ENCODE results near the gene RBM41. TPM values are rescaled to one million over a fixed set of nuclear protein-coding genes. Genes with fewer than 3 reads are reported as not detected.
"Not testable (repeated sequence)": the region's sequence is repeated elsewhere in the genome, so short reads cannot be mapped to it uniquely, and the experiment has no call there.

The RBM41 gene
- total RNA-seq, 6 experiments from 2014 or later: 8.0 to 10.6 (median 9.6) TPM

GRCh38 chrX:107107459-107107858 is 11.2 kb downstream of the RBM41 start:
- intact Hi-C loops (cut with DNase I): no loop called here
- no peak overlapping the region for H3K4me3 ChIP-seq
- no peak for ATAC-seq
- peaks cover 0 to 3% (median under 1%) of the 10 kb centered on the region in 4 donors for H3K36me3 ChIP-seq
- DNase-seq: no peak
- no peaks in the 10 kb centered on the region for H3K4me1 ChIP-seq
- H3K9me3 ChIP-seq: no peaks in the 10 kb centered on the region
- WGBS (ENCODE audit: insufficient coverage, low coverage, low lambda C conversion rate, missing lambda C conversion rate): 40% methylated on average over 1 of the region's 1 CpG
- H3K27ac ChIP-seq: no peak overlapping the region
- no peaks in the 10 kb centered on the region for H3K27me3 ChIP-seq
- TF ChIP-seq POLR2A (IDR thresholded peaks at IDR 0.05): no peak
- no peak for TF ChIP-seq CTCF (IDR thresholded peaks at IDR 0.05)

- H3K27me3 ChIP-seq: no peaks in the 10 kb centered on the region
- H3K4me3 ChIP-seq: no peak overlapping the region
- ATAC-seq (no peak), DNase-seq (no peak)
- no peaks in the 10 kb centered on the region for H3K9me3 ChIP-seq
- H3K36me3 ChIP-seq: peaks cover 0 to 3% (median 0%) of the 10 kb centered on the region in 4 donors
- 17% methylated on average over 1 of the region's 1 CpG for WGBS (ENCODE audit: insufficient coverage, low coverage, low lambda C conversion rate, missing lambda C conversion rate)
- TF ChIP-seq POLR2A (IDR thresholded peaks at IDR 0.05): no peak
- peak in 1 of 4 donors; percentile 13 for TF ChIP-seq CTCF (IDR thresholded peaks at IDR 0.05)
- no peak overlapping the region for H3K27ac ChIP-seq
- H3K4me1 ChIP-seq: no peaks in the 10 kb centered on the region
- intact Hi-C loops (cut with DNase I): no loop called here
These were observed 15.6 kb downstream of the RBM41 start for GRCh38 chrX:107102980-107103379.

GRCh38 chrX:107076158-107076557 is 42.5 kb downstream of the RBM41 start:
- intact Hi-C loops (cut with DNase I): no loop called here
- no peak for DNase-seq
- Histone ChIP-seq H3K36me3 (no peaks in the 10 kb centered on the region), H3K27ac (no peak overlapping the region), H3K4me1 (no peaks in the 10 kb centered on the region), H3K27me3 (no peaks in the 10 kb centered on the region), H3K9me3 (peaks cover 0 to 7% (median 3%) of the 10 kb centered on the region in 4 donors), H3K4me3 (no peak overlapping the region)
- 88% methylated on average over 6 of the region's 6 CpGs for WGBS (ENCODE audit: insufficient coverage, low coverage, low lambda C conversion rate, missing lambda C conversion rate)
- TF ChIP-seq POLR2A (IDR thresholded peaks at IDR 0.05): no peak
- TF ChIP-seq CTCF (IDR thresholded peaks at IDR 0.05): no peak
- ATAC-seq: no peak

- DNase-seq; H3K4me3 ChIP-seq; H3K27me3 ChIP-seq; H3K27ac ChIP-seq; H3K36me3 ChIP-seq; H3K4me1 ChIP-seq; H3K9me3 ChIP-seq; intact Hi-C loops (cut with DNase I); ATAC-seq: not testable (repeated sequence)
- WGBS (ENCODE audit: insufficient coverage, low coverage, low lambda C conversion rate, missing lambda C conversion rate): 91% methylated on average over 3 of the region's 3 CpGs
These were observed 60.9 kb downstream of the RBM41 start for GRCh38 chrX:107057731-107058130.

- no peak for ATAC-seq
- Histone ChIP-seq H3K27me3 (no peaks in the 10 kb centered on the region), H3K27ac (no peak overlapping the region), H3K4me3 (no peak overlapping the region), H3K36me3 (no peaks in the 10 kb centered on the region), H3K4me1 (no peaks in the 10 kb centered on the region), H3K9me3 (no peaks in the 10 kb centered on the region)
- WGBS (ENCODE audit: insufficient coverage, low coverage, low lambda C conversion rate, missing lambda C conversion rate): 69% methylated on average over 3 of the region's 3 CpGs
- intact Hi-C loops (cut with DNase I): no loop called here
- TF ChIP-seq POLR2A (IDR thresholded peaks at IDR 0.05) (no peak), CTCF (IDR thresholded peaks at IDR 0.05) (no peak)
- no peak for DNase-seq
These were observed 63.6 kb downstream of the RBM41 start for GRCh38 chrX:107054978-107055377.

Measured in right lobe of liver (tissue), 6 donors.